Measurements from ENCODE around the gene CD1B. TPM values are rescaled to one million over a fixed set of nuclear protein-coding genes. Genes with fewer than 3 reads are reported as not detected.

Gene CD1B
- total and polyA plus RNA-seq, 4 donors = 0.02 to 0.30 TPM; not detected in 2

DNA sequence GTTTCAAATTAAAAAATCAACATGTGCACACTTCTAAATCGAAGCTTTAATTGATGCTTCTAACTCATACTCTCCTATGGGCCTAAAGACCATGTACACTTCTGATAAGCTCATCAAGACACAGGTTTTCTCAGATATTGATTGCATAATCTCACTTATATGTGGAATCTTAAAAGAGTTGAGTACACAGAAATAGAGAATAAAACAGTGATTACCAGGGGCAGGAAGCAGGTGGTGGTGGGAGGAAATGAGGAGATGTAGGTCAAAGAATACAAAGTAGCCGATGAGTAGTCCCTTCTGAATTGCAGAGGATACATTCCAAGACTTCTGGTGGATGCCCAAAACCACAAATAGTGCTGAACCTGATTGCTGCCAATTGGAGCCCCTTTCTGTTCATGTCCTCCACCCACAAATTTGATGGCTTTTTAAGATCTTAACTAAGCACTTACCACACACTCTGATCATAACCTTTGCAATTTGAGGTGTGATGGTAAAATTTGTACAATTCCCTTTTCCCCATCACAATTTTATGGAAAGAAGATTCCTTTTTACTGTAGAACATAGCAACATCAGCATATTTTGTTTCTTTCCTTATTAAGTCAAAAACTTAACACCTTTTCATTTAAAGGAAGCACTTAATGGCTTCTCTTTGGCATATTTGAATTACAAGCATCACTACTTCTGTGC lies 3.3 kb upstream of the CD1B start:
- Histone ChIP-seq H3K4me3 (no peak overlapping the region), H3K36me3 (ENCODE audit: control insufficient read depth in 4 of 4, insufficient read depth in 4 of 4, low read length in 4 of 4) (no peaks in the 10 kb centered on the region), H3K27ac (ENCODE audit: low read depth in 1 of 2, low read length in 1 of 2) (no peak overlapping the region), H3K9me3 (ENCODE audit: control insufficient read depth in 4 of 4, insufficient read depth in 3 of 4, low read length in 3 of 4) (no peaks in the 10 kb centered on the region), H3K9ac (ENCODE audit: insufficient read depth in 1 of 2, low read length in 2 of 2) (no peak overlapping the region), H3K27me3 (ENCODE audit: control insufficient read depth in 3 of 3, insufficient read depth in 3 of 3, low read length in 2 of 3) (no peaks in the 10 kb centered on the region), H3K4me1 (ENCODE audit: control insufficient read depth in 5 of 5, insufficient read depth in 5 of 5, low read length in 5 of 5) (peaks cover 0 to 8% (median 0%) of the 10 kb centered on the region in 5 donors)
- no peak for DNase-seq
- ATAC-seq (ENCODE audit: insufficient read depth, low FRiP score) = no peak
- TF ChIP-seq, protein P1, sequence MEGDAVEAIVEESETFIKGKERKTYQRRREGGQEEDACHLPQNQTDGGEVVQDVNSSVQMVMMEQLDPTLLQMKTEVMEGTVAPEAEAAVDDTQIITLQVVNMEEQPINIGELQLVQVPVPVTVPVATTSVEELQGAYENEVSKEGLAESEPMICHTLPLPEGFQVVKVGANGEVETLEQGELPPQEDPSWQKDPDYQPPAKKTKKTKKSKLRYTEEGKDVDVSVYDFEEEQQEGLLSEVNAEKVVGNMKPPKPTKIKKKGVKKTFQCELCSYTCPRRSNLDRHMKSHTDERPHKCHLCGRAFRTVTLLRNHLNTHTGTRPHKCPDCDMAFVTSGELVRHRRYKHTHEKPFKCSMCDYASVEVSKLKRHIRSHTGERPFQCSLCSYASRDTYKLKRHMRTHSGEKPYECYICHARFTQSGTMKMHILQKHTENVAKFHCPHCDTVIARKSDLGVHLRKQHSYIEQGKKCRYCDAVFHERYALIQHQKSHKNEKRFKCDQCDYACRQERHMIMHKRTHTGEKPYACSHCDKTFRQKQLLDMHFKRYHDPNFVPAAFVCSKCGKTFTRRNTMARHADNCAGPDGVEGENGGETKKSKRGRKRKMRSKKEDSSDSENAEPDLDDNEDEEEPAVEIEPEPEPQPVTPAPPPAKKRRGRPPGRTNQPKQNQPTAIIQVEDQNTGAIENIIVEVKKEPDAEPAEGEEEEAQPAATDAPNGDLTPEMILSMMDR (IDR thresholded peaks at IDR 0.05; ENCODE audit: control extremely low read depth, extremely low read depth) = no peak
- 49 to 51% methylated on average over 2 of the region's 2 CpGs for WGBS, 2 donors

DNA sequence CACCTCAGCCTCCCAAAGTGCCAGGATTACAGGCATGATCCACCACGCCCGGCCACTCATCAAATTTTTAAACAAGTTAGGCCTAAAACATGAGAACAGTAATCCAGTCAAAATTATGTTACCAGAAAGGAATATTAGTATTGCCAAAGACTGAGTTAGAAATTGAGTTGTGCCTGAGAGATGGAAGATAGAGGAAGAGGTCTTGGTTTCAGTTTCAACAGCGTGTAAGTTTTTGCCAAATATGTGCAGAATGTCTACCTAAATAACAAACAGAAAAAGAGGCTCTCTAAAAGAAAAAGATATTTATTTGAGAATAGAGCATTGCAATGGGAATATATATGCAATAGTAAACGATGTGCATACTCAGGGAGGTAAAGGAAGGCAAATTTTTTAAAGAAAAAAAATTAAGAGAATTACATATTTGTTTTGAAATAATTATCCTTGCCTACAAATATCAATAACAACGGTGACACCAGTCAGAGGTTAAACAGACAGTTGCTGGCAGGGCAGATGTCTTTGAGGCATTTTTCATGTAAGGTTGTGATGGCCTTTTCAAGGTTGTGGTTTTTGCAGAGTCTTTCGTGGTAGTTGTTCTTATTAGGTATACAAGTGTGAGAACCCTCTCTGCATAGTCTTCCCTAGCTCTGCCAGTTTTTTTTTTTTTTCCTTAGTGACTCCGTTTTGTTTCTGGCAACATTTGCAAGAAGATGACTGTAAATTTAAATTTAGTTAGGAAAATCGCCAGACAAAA lies 2.2 kb upstream of the CD1B start:
- no peak overlapping the region for H3K4me3 ChIP-seq
- H3K27me3 ChIP-seq (ENCODE audit: control insufficient read depth in 3 of 3, insufficient read depth in 3 of 3, low read length in 2 of 3) = no peaks in the 10 kb centered on the region
- H3K9me3 ChIP-seq (ENCODE audit: control insufficient read depth in 4 of 4, insufficient read depth in 3 of 4, low read length in 3 of 4) = no peaks in the 10 kb centered on the region
- 72% methylated on average over 8 of the region's 8 CpGs for whole genome bisulfite sequencing, 2 donors
- DNase-seq = no peak
- H3K36me3 ChIP-seq (ENCODE audit: control insufficient read depth in 4 of 4, insufficient read depth in 4 of 4, low read length in 4 of 4) = no peaks in the 10 kb centered on the region
- no peak overlapping the region for H3K9ac ChIP-seq (ENCODE audit: insufficient read depth in 1 of 2, low read length in 2 of 2)
- peaks cover 0 to 8% (median 0%) of the 10 kb centered on the region in 5 donors for H3K4me1 ChIP-seq (ENCODE audit: control insufficient read depth in 5 of 5, insufficient read depth in 5 of 5, low read length in 5 of 5)
- TF ChIP-seq, protein P1 (IDR thresholded peaks at IDR 0.05; ENCODE audit: control extremely low read depth, extremely low read depth) = no peak
- no peak overlapping the region for H3K27ac ChIP-seq (ENCODE audit: low read depth in 1 of 2, low read length in 1 of 2)
- no peak for ATAC-seq (ENCODE audit: insufficient read depth, low FRiP score)

DNA sequence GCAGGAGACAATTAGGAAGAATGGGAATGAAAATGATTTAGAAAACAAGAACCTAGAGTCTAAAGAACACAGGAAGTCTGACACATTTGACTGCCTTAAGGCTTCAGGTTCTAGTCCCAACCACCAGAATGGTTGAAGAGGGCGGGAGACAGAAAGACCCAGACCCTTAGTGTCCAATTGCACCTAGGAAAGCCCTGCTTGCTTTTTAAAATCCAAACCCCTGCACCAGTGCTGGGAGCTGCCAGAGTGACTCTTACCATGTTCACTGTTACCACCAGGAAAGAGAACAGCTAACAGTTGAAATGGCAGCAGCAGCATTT lies 265 bp downstream of the CD1B start:
- H3K27me3 ChIP-seq (ENCODE audit: control insufficient read depth in 3 of 3, insufficient read depth in 3 of 3, low read length in 2 of 3) = no peaks in the 10 kb centered on the region

More for the DNA sequence above, 265 bp downstream of the CD1B start:
- WGBS, 2 donors = 93 to 95% methylated on average over 1 of the region's 1 CpG
- Histone ChIP-seq H3K36me3 (ENCODE audit: control insufficient read depth in 4 of 4, insufficient read depth in 4 of 4, low read length in 4 of 4) (no peaks in the 10 kb centered on the region), H3K27ac (ENCODE audit: low read depth in 1 of 2, low read length in 1 of 2) (no peak overlapping the region), H3K4me3 (no peak overlapping the region), H3K9me3 (ENCODE audit: control insufficient read depth in 4 of 4, insufficient read depth in 3 of 4, low read length in 3 of 4) (no peaks in the 10 kb centered on the region), H3K4me1 (ENCODE audit: control insufficient read depth in 5 of 5, insufficient read depth in 5 of 5, low read length in 5 of 5) (peaks cover 0 to 8% (median 0%) of the 10 kb centered on the region in 5 donors), H3K9ac (ENCODE audit: insufficient read depth in 1 of 2, low read length in 2 of 2) (no peak overlapping the region)
- DNase-seq (no peak), ATAC-seq (ENCODE audit: insufficient read depth, low FRiP score) (no peak)
- TF ChIP-seq, protein P1 (IDR thresholded peaks at IDR 0.05; ENCODE audit: control extremely low read depth, extremely low read depth) = no peak

Measured in lung (tissue), 12 donors.